NT2/D1 (cell line): Measurements from ENCODE around the gene SOX12.

Experiments used
- SUZ12 ChIP-seq: IDR thresholded peaks from 2 replicates; pipeline ENCODE4 v1.6.1; 2011; ENCODE audit not compliant: insufficient read length, insufficient read depth; ENCODE audit errors: extremely low read depth
- YY1 ChIP-seq: IDR thresholded peaks from 2 replicates; pipeline ENCODE4 v1.6.1; 2011; ENCODE audit not compliant: insufficient read length, insufficient read depth
- ZNF274 ChIP-seq: IDR thresholded peaks from 2 replicates; pipeline ENCODE4 v1.6.1; 2011; ENCODE audit warnings: mild to moderate bottlenecking, low read depth, low read length

GRCh38 chr20:313948-314347 lies 11.4 kb upstream of the SOX12 start:
- TF ChIP-seq YY1 (no peak), ZNF274 (no peak), SUZ12 (no peak)
